Measurements from ENCODE around the gene TMEM109.

Gene TMEM109

GRCh38 chr11:60971520-60971919, 57.6 kb downstream of the TMEM109 start, which contains the start of gene CD6:
CD6 (plus strand) TSS chr11:60971680; CDS start chr11:60971866, 186 bp downstream.
- DNase-seq: peak; percentile 79 to 81

- DNase-seq: peak; percentile 58 to 65
Observed at GRCh38 chr11:60972182-60973030, 58.4 kb downstream of the TMEM109 start.

All from activated T-cell treated with anti-CD3 and anti-CD28 coated beads, Interleukin-2, amount 50 U/mL, for 48 hours (primary cell).